ENCODE data around the gene RBM24.
"Not testable (repeated sequence)": the region's sequence is repeated elsewhere in the genome, so short reads cannot be mapped to it uniquely, and the experiment has no call there.

The RBM24 gene

GRCh38 chr6:17292600-17293133 is 11.5 kb downstream of the RBM24 start:
- DNase-seq: no peak

GRCh38 chr6:17293395-17293794 is 12.2 kb downstream of the RBM24 start:
- DNase-seq: no peak

- no peak for DNase-seq
These were observed 16.3 kb downstream of the RBM24 start for GRCh38 chr6:17297271-17298080.

- DNase-seq: no peak
These were observed 17.1 kb downstream of the RBM24 start for GRCh38 chr6:17298257-17298656.

GRCh38 chr6:17299222-17299621 is 18.1 kb downstream of the RBM24 start:
- DNase-seq: no peak

- no peak for DNase-seq
These were observed 18.6 kb downstream of the RBM24 start for GRCh38 chr6:17299750-17300149.

GRCh38 chr6:17300637-17301036 is 19.5 kb downstream of the RBM24 start:
- no peak for DNase-seq

- no peak for DNase-seq
These were observed 22.3 kb downstream of the RBM24 start for GRCh38 chr6:17303444-17303843.

- no peak for DNase-seq
These were observed 24.2 kb downstream of the RBM24 start for GRCh38 chr6:17305219-17306001.

- no peak for DNase-seq
These were observed 30.6 kb downstream of the RBM24 start for GRCh38 chr6:17311595-17312311.

- not testable (repeated sequence) for DNase-seq
These were observed 32.1 kb downstream of the RBM24 start for GRCh38 chr6:17313238-17313637.

- no peak for DNase-seq
These were observed 32.8 kb downstream of the RBM24 start for GRCh38 chr6:17313971-17314370.

- no peak for DNase-seq
These were observed 34.1 kb downstream of the RBM24 start for GRCh38 chr6:17315262-17315661.

GRCh38 chr6:17318435-17319165 is 37.4 kb downstream of the RBM24 start:
- DNase-seq: no peak

- not testable (repeated sequence) for DNase-seq
These were observed 39.1 kb downstream of the RBM24 start for GRCh38 chr6:17320266-17320665.

GRCh38 chr6:17331238-17331637 is 50.1 kb downstream of the RBM24 start:
- DNase-seq: no peak

GRCh38 chr6:17334265-17334664 is 53.1 kb downstream of the RBM24 start:
- no peak for DNase-seq

GRCh38 chr6:17336425-17336824 is 55.3 kb downstream of the RBM24 start:
- DNase-seq: no peak

GRCh38 chr6:17339308-17339670 is 58.1 kb downstream of the RBM24 start:
- DNase-seq: no peak

- no peak for DNase-seq
These were observed 60.1 kb downstream of the RBM24 start for GRCh38 chr6:17341117-17341805.

GRCh38 chr6:17341891-17342290 is 60.7 kb downstream of the RBM24 start:
- DNase-seq: no peak

GRCh38 chr6:17343215-17343614 is 62.1 kb downstream of the RBM24 start:
- no peak for DNase-seq
